LoVo (cell line): ENCODE results near the gene CCDC82.

Experiments
- DNase-seq: peaks from one replicate; pipeline ENCODE4 v3.0.0-alpha.2; 2016; ENCODE audit warnings: low spot score

CCDC82 gene

DNA sequence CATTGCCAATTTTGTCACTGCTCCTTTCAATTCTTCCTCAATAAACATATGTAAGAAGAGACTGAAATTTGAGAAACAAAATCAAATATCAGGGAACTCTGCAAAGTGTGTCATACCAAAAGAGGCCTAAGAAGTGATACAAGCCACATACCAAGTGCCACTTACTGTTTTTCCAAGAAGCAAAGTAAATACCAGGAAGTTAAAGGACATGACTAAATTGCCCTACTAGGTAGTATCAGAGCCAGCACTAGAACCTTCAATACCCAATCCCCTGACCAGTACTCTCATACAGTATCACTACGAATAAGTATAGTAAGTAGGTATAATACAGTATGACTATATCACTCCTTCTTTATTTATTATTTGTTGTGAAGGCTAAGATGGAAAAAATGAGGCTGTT is 60.3 kb downstream of the CCDC82 start:
- DNase-seq, result no peak

DNA sequence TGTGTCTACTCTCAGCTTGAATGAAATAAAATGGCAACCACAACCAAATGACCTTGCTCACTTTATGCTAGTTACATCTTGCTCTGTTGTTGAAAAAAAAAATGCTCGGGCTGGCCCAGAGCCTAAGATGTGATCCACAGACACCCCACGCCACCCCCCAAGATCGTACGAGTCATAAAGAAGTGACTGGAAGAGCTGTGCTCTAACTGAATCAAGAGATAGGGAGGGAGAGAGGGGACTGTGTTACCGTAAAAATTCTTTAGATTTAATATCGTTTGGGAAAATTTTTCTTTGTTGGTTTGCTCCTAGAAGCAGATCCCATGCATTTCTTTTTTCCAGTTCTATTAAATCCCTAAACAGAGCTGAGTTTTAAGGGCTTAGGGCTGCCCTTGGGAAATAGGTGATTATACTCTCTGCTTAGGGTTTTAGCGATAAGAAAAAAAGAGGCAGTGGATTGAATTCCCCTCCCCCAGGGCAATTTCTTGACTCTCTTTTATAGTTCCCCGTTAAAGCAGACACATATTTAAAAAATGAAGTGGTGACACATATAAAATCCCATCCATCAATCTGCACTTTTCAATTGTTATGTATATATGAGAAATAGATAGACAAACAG is 61.2 kb downstream of the CCDC82 start:
- DNase-seq, result no peak

DNA sequence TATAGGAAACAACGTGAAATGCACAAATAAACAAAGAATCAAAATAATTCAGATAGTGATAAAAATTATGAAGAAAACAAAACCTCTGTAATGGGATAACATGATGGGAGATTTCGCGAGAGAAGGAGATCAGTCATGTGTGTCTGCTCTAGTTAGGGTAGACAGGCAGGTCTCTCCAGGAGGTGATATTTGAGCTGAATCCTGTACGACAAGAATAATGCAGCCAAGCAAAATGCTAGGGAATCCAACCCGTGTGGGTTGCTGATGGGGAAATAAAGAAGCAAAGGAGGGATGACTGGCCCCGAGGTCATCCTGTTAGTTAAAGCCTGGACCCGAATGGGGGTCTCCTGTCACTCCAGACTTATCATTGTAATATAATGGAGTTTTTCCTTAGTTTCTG is 62.8 kb downstream of the CCDC82 start:
- no peak for DNase-seq

DNA sequence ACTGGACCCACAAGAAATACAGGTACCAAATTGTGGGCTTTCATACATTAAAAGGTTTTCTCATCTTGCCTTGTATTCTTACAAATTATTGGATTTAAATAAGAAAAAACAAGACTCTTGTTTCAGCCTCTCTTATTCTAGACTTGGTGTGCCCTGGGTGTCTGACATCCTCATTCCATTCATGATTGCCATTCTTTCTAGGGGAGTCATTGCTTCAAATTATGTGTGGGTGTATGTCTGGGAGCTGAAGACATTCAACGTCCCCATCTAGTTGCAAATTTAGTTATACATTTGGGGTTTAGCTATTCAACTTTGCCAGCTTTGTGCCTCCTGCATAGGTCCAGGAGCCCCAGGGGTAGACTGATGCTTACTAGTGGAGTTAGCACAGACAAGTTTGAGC is 64.8 kb downstream of the CCDC82 start:
- DNase-seq, result peak; percentile 49

DNA sequence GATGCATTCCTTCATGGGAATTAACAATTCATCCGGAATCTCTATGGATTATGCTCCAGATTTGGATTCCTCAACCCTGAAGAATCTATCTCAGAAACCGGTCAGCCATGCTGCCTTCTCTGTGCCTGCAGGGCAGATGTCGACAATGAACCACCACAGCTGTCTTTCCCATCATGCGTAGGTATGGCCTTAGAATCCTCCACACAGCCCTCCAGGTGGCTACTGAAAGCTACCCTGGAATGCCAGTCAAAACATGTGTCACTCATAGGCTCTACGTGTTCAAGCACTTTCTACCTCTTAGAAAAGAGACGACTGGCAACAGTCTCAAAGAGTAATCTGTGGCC is 66.1 kb downstream of the CCDC82 start:
- DNase-seq, result no peak

DNA sequence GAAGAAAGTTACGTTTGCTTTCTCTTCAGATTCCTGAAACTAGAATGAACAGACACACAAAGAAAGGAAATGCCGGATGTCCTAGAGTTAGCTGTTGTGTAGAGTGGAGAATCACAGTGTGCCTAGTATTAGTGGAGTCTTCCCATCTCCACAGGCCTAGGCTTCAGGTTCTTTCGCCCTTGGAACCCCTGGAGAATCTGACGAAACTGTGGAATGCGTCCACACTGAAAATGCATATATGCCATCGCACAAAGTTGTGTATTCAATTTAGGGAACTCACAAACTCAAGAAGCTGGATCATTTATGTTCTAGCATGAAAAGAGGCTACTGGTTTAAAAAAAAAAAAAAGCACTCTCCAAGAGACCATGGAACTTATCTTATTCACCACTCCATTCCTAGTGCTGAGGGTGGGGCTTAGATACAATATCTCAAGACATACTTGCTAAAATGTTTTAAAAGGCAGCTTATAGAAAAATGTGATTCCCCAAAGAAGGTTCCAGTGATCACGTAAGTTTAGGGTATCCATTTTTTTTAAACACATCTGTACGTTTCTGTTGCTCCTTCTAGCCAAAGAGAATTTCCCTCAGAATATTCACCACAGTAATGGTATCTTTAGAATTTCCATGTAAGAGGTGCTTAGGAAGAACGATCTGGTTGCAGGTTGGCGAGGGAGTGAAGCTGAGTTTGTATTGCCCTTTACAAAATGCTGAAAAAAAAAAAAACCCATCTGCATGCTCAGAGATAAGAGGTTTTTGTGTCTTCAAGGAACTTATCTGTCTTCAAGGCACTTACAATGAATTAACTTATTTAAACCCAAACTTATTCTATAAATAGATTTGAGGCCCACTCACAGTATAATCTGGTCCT is 66.7 kb downstream of the CCDC82 start:
- DNase-seq, result no peak

DNA sequence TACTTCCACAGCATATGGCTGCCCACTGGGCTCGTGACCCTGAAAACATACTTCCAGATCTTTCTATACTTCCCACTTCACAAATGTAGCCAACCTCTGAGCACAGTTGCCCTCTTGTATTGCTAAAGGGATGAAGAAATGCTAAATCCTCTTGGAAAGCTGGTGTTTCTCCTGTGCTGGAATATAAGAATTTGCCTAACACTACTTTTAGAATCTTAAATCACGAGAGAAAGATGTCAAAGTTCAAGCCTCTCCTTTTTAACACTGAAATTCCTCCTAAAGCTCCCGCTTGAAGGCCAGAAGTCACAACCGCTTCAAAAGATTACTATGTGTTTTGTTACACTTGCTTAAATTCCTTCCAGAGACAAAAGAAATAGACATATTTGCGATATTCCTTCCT is 68.6 kb downstream of the CCDC82 start:
- DNase-seq, result no peak

DNA sequence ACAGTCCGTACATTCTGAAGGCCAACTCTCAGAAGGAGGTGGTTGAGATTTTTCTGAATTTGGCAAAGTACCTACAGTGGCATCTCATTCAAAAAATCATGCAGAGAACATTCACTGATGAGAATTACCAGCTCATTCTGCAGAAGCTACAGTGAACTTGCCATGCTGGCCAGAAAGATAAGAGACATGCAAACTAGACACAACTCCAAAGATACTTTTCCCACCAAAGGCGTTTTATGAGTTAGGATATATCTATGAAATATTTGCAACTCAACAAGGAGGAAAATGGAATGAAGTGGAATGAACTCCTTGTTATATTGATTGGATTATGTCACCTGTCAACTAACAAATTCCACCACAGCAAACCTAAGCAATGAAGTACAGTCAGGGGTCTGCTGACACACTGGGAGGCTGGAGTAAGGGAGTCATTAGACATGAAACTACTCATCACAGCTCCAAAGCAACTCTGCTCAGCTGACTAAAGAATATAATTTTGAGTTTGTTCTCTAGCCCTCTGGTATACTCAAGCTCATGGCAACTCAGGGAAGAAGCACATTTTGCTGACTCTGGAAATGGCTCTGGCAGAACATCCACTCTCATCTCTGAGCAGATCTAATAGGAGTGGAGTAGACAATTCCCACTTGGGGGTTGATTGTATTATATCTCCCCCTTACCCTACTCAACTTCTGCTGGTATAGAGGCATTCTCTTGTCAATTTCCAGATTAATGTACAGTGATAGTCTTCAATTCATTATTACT is 69.6 kb downstream of the CCDC82 start:
- DNase-seq, result no peak

DNA sequence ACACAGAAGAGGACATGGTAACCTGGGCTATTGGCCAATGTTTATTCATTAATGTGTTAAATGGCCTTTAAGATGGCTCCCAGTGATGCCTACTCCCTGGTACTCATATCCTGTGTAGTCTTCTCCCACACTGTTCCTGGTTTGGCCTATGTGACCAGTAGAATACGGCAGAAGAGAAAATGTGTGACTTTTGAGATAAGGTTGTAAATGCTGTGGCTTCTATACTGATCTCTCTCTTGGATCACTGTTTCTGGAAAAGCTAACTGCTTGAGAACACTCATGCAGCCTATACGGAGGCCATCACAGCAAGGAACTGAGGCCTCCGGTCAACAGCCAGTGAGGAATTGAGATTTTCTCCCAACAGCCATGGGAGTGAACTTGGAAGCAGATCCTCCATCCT is 70.9 kb downstream of the CCDC82 start:
- no peak for DNase-seq

DNA sequence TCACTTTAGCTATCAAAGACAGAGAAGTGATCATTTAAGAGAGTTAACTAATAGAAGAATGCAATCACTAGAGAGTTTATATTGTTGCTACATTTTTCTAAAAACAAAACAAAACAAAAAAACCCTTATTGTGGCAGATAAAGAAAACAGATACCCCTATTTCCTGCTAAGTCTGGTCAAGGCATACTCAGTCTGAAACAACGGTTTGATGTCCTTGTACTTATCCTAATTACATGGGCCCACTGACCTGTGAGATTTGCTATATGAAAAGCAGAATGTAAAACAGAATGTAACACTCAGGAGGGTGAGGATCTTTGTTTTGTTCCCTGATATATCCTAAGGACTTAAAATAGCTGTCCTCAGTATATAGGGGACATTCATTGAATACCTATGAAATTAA is 71.3 kb downstream of the CCDC82 start:
- DNase-seq, result no peak

DNA sequence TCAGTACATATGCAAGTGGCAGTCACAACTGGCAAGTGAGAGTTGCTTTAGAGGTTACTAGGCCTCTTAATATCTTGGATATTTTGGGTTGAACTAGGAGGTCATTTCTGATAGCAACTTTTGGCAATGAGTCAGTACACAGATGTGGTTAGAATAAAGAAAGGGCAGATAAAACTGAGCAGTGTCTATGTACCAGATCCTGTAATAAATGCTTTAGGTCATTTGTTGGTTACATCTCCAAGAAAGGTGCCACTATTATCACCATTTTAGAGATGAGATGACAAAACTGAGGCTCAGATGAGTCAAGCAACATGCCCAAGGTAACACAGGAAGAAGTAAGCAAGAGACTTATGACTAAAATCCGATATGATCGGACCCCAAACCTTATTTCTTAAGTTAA is 71.7 kb downstream of the CCDC82 start:
- no peak for DNase-seq

DNA sequence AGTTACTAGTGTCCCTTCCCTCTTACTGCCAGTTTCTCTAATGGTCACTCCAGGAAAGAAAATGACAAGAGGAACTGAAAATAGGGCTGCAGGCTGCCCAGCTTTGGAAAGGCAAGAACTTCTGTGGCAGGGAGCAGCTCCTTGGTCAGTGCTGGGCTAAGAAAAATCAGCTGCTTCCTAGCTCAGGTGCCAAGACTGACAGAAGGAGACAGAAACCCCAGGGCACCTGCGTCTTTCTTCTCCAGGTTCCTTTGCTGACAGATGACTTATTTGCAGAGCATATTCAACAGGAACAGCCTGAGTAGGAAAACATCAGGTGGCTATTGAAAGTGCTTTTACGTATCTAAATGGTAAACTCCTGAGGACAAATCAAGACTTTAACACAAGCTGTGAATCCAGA is 72.1 kb downstream of the CCDC82 start:
- DNase-seq, result no peak

DNA sequence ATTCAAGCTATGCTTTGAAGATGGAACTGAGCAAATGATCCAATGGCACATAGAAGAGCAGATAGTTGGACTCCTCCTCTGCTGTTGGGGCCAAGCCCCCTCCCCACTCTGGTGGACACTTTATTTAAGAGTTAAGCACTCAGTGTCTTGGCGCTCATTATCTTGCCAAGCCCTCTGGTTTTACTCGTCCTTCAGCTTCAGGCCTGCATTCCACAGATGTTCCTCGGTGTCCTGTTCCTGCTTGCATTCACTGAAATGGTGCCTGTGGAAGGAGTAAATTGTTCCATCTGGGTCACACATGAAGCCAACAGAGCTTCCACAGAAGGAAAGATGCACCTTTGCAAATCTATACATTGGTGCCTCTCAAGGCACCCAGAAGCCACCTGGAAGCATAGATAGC is 72.8 kb downstream of the CCDC82 start:
- no peak for DNase-seq

DNA sequence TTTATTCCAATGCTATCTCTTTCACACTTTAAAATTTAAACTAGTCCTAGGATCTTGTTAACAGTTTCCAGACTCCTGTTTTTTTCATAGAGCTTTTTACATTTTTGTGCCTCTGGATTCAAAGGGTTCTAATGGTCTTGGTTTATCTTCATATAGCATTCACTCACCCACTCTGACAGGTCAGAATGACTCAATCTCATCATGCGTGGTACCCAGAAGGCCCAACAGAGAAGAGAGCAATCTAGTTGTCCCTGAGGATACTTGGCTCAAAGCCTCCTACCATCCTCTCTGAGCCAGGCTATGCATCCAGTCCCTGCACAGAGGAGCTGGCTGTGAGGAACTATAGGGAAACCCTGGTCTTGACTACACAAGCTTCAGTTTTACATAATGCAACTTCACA is 74.2 kb downstream of the CCDC82 start:
- DNase-seq, result no peak

DNA sequence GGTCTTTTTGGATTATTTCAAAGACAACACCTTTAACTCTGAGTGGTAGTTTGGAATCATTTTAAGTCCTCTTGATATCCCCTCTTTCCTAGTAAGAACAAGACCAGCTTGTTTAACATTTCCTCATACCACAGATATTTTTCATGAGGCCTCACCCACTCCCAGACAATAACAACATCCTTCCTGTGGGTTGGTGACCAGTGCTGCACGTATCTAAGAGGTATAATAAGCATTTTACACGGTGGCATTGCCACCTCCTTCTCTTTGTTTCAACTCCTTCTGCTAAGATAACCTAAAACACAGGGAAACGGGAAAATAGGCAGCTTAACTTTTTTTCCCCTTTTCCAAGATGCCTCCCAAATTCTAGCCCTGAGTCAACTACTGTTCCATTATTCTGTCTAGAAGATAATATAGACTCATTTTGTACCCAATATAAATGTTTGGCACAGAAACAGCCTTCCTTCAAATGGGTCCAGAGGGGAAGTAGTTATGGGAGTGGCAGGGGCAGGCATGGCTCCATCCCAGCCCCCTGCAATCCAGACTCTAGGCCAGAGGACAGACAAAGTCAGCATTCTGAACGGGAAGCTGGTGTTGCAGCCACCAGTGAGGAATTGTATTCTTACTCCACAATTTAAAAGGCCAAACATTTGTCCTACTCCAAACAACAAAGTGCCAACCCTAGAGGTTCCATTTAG is 75.2 kb downstream of the CCDC82 start:
- DNase-seq, result peak; percentile 85

DNA sequence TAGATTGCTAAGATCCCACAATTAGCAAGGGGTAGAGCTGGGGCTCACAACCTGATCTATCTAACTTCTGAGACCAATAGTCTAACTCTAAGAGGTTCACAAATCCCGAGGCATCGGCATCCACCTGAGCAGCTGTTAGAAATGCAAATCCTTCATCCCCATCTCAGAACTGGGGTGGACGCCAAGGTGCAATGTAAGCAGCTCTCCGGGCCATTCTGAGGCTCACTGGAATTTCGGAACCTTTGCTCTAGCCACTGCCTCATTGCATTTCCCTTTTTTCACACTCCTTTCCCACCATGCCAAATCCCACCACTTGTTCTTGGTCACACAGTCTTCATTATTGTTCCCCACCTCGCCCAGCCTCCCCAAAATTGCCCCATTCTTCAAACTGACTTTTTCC is 76.5 kb downstream of the CCDC82 start:
- DNase-seq, result no peak

DNA sequence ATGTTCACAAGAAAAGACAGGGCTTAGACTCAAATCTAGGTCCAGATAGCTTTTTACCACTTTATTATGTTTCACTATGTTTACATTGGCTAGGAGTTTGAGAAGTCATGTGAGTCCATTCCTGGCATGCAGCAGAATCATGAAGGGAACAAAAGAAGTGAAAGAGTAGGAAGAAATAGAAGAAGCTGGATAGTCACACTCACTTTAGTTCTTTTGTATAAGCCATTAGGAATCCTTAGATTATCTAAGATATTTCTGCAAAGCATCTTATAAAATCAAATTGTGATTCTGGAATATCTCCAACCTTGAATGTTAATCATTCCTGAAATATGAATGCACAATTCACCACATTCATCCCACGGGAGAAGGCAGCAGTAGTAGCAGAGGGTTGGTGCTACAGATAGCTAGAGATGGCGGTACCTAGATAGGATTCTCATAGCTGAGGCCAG is 78.6 kb downstream of the CCDC82 start:
- peak; percentile 56 for DNase-seq

DNA sequence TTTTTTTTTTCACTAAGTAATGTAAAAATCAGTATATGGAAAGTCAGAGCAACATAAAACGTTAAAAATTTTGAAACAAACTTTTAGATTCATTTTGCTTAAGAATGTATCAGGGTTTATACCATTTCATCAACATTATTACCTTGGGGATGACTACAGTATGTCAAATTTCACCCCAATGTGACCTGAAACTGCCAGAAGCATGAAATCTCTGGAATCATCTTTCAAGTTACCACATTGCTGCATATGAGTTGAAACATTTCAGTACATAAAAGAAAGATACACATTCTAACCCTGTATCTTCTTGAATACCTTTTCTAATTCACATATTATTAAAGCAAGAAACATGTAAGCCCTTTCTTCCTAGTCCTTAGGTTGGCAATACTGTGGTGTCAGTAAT is 79.5 kb downstream of the CCDC82 start:
- no peak for DNase-seq

DNA sequence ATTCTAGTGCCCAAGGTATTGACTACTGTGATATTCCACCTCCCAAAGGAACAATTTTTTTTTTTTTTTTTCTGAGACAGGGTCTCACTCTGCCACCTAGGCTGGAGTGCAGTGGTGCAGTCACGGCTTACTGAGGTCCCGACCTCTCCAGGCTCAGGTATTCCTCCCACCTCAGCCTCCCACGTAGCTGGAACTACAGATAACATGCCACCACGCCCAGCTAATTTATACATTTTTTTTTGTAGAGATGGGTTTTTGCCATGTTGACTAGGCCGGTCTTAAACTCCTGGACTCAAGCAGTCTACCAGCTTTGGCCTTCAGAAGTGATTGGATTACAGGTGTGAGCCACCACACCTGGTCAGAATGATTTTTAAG is 80.1 kb downstream of the CCDC82 start:
- no peak for DNase-seq

DNA sequence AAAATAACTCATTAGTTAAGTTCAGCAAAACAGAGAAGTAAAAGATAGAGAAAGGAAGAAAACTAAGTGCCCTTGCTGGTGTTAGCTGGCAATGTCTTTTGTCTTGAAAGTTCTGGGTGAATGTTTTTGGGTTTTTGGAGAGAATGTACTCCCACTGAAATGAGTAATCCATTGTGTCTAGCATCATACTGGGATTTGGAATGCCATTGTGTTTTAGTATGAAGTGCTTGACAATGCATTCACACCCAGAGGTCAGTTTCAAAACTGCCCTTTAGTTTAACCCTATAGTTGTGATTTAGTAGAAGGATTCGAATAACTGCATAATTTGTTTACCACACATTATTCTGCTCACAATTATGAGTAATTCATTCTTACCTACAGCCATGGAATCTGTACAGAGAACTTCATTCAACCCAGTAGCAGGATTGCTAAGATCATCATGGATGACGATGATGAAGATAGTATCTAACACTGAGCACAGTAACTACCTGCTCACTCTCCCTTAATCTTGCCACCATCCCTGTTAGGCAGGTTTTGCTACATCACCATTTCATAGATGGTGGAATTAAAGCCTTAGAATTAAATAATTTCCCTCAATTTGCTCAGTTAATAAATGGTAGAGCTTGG is 80.6 kb downstream of the CCDC82 start:
- DNase-seq, result no peak

DNA sequence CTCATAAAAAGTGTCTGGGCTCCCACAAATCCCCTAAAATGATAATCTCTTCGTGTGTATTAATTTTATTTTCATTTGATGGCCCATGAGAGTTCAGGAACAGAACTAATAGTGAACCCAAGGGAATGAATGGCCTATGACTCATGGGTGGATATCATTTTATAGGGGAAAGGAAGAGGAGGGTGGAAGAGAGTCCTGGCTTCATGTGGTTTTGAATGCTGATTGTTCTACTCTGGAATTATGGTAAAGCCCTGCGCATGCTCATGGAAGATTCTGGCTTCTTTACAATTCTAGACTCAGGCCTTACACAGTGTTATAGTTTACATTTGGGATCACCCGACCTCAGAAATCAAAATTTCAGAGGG is 82.0 kb downstream of the CCDC82 start:
- DNase-seq, result peak; percentile 89
